GM12878 (cell line): ENCODE measurements around the gene UBE3D. TPM values are rescaled to one million over a fixed set of nuclear protein-coding genes. Genes with fewer than 3 reads are reported as not detected.

Source experiments
- ATAC-seq: fragments of 200-7000 bp; cut with Tn5 transposase; 3 replicates; pipeline ENCODE4 v1.9.1; 2020; ENCODE audit warnings: mild to moderate bottlenecking, moderate library complexity
- BruUV-seq: library from RNA; stranded (reverse); fragments of 400-500 nt; replicated peaks from 2 replicates; lab custom pipeline; 2021; lab: Mats Ljungman, UMichigan
- CTCF ChIA-PET: fragments of 300-600 bp; sonication (Branson Sonifier 250); formaldehyde crosslinking; extraction: SDS; loops from one replicate; lab custom pipeline; 2021; ENCODE audit warnings: inconsistent platforms; lab: Yijun Ruan, JAX
- POLR2A ChIA-PET: fragments of 350-600 bp; formaldehyde crosslinking; extraction: SDS; loops from one replicate; lab custom pipeline; 2021; ENCODE audit warnings: inconsistent platforms; lab: Charles Lee
- RAD21 ChIA-PET: fragments of 300-600 bp; sonication (Branson Sonifier 250); formaldehyde crosslinking; loops from one replicate; lab custom pipeline; 2023; ENCODE audit warnings: antibody characterized with exemption; ENCODE audit not compliant: unreplicated experiment; lab: Charles Lee
- SMC1A ChIA-PET: fragments of 300-600 bp; sonication (Branson Sonifier 250); formaldehyde crosslinking; loops from one replicate; lab custom pipeline; 2023; ENCODE audit not compliant: unreplicated experiment, uncharacterized antibody; lab: Charles Lee
- DNase-seq: peaks from one replicate; pipeline ENCODE4 v3.0.0-alpha.2; 2011; ENCODE audit warnings: low read depth, low spot score
- FAIRE-seq: peaks from 3 replicates; lab custom pipeline; 2011; peaks lifted over from hg19 to GRCh38; lab: Jason Lieb, UNC
- H2AFZ ChIP-seq: 2 replicates; pipeline ENCODE4 v1.6.0; 2011; ENCODE audit warnings: low read depth, low read length, control low read depth; ENCODE audit not compliant: control insufficient read depth
- H3K27ac ChIP-seq: 2 replicates; pipeline ENCODE4 v1.5.1; 2011; ENCODE audit warnings: control low read depth; ENCODE audit not compliant: control insufficient read depth, insufficient read depth
- H3K27me3 ChIP-seq, 2 experiments: replicated peaks in 1 of 2; 2 replicates each; pipeline versions ENCODE4 v1.6.0 to v1.6.1; 2011; ENCODE audit warnings: low read length in 1 of 2; ENCODE audit not compliant: control insufficient read depth in 2 of 2, insufficient read depth in 2 of 2
- H3K36me3 ChIP-seq, 2 experiments: 2 replicates each; pipeline ENCODE4 v1.5.1; 2011; ENCODE audit warnings: low read length in 1 of 2; ENCODE audit not compliant: control insufficient read depth in 2 of 2, insufficient read depth in 2 of 2
- H3K4me1 ChIP-seq: 2 replicates; pipeline ENCODE4 v1.6.1; 2011; ENCODE audit warnings: mild to moderate bottlenecking, low read length, moderate library complexity, mixed read lengths; ENCODE audit not compliant: control insufficient read depth, insufficient read depth
- H3K4me2 ChIP-seq: 2 replicates; pipeline ENCODE4 v1.6.0; 2011; ENCODE audit warnings: control low read depth; ENCODE audit not compliant: control insufficient read depth, insufficient read depth
- H3K4me3 ChIP-seq: fragments of 200-600 bp; sonication (generic); 2 replicates; pipeline ENCODE4 v1.5.1; 2016
- H3K79me2 ChIP-seq: 2 replicates; pipeline ENCODE4 v1.6.0; 2011; ENCODE audit warnings: low read length; ENCODE audit not compliant: control insufficient read depth, insufficient read depth
- H3K9ac ChIP-seq: 2 replicates; pipeline ENCODE4 v1.8.0; 2011; ENCODE audit warnings: low read length, control low read depth, mixed read lengths; ENCODE audit not compliant: control insufficient read depth, insufficient read depth
- H3K9me3 ChIP-seq: replicated peaks from 3 replicates; pipeline ENCODE4 v1.5.1; 2011; ENCODE audit warnings: mild to moderate bottlenecking, low read length; ENCODE audit not compliant: control insufficient read depth, insufficient read depth
- H4K20me1 ChIP-seq: 2 replicates; pipeline ENCODE4 v1.6.0; 2011; ENCODE audit not compliant: control insufficient read depth, insufficient read depth
- E2F4 ChIP-seq: IDR thresholded peaks from 2 replicates; pipeline ENCODE4 v1.6.1; 2012; ENCODE audit warnings: low read depth, low read length, improper control_type of control experiment
- HCFC1 ChIP-seq: fragments of 150-350 bp; IDR thresholded peaks from 2 replicates; pipeline ENCODE4 v1.6.1; 2014; ENCODE audit warnings: low read length
- HSF1 ChIP-seq: fragments of 150-350 bp; IDR thresholded peaks from 2 replicates; pipeline ENCODE4 v1.6.1; 2014; ENCODE audit warnings: mild to moderate bottlenecking, low read depth, low read length
- IKZF1 ChIP-seq: fragments of 450-650 bp; conservative IDR thresholded peaks from 2 replicates; pipeline ENCODE4 v1.6.1; 2017; ENCODE audit warnings: antibody characterized with exemption, mild to moderate bottlenecking
- JUND ChIP-seq: IDR thresholded peaks from 2 replicates; pipeline ENCODE4 v1.6.1; 2012; ENCODE audit warnings: low read depth, mild to moderate bottlenecking, low read length, improper control_type of control experiment, moderate library complexity
- MYB ChIP-seq: fragments of 150-350 bp; IDR thresholded peaks from 2 replicates; pipeline ENCODE4 v1.6.1; 2014; ENCODE audit warnings: mild to moderate bottlenecking, low read depth, low read length, borderline replicate concordance
- NRF1 ChIP-seq: conservative IDR thresholded peaks from 2 replicates; pipeline ENCODE4 v1.6.1; 2011; ENCODE audit warnings: mild to moderate bottlenecking, low read depth, low read length, improper control_type of control experiment
- RB1 ChIP-seq: fragments of 450-650 bp; formaldehyde crosslinking; IDR thresholded peaks from 2 replicates; pipeline ENCODE4 v1.6.1; 2017; ENCODE audit warnings: mild to moderate bottlenecking, borderline replicate concordance
- RCOR1 ChIP-seq: conservative IDR thresholded peaks from 2 replicates; pipeline ENCODE4 v1.6.1; 2012; ENCODE audit warnings: low read depth, low read length, improper control_type of control experiment
- RELA ChIP-seq: fragments of 450-650 bp; IDR thresholded peaks from 2 replicates; pipeline ENCODE4 v1.8.0; 2014; ENCODE audit warnings: borderline replicate concordance; ENCODE audit not compliant: partially characterized antibody
- SP1 ChIP-seq: IDR thresholded peaks from one replicate; pipeline ENCODE4 v1.6.1; 2011; ENCODE audit warnings: low read depth, low read length
- TBL1XR1 ChIP-seq: IDR thresholded peaks from 2 replicates; pipeline ENCODE4 v1.6.1; 2012; ENCODE audit warnings: low read depth, low read length, improper control_type of control experiment
- ZNF217 ChIP-seq: fragments of 450-650 bp; IDR thresholded peaks from 2 replicates; pipeline ENCODE4 v1.6.1; 2017; ENCODE audit warnings: antibody characterized with exemption, mild to moderate bottlenecking
- ZNF384 ChIP-seq: IDR thresholded peaks from 2 replicates; pipeline ENCODE4 v1.6.1; 2012; ENCODE audit warnings: low read depth, mild to moderate bottlenecking, low read length, improper control_type of control experiment, borderline replicate concordance
- WGBS: methylation state at CpG from one replicate; pipeline ENCODE4 v1.1.6; 2016; ENCODE audit warnings: low lambda C conversion rate; ENCODE audit not compliant: insufficient replicate concordance, insufficient coverage; ENCODE audit errors: missing lambda C conversion rate; 5-methylcytosine and 5-hydroxymethylcytosine counted together
- in situ Hi-C: fragments of 300-500 bp; cut with MboI; formaldehyde crosslinking; loops from 9 replicates; pipeline ENCODE4 v1.14.3; 2018; ENCODE audit warnings: mixed read lengths
- intact Hi-C: fragments of 100-400 bp; cut with micrococcal nuclease; formaldehyde crosslinking; loops from one replicate; pipeline ENCODE4 v1.14.2; 2022; ENCODE audit not compliant: unreplicated experiment
- polyA plus RNA-seq, 11 experiments: library from polyadenylated mRNA; depleted of rRNA in 4 of 11; unstranded in 6 of 11; stranded (reverse) in 5 of 11; fragments of >200 nt; fragmentation: Nextera tagmentation in 4 of 11; fragmentation: Illumina TruSeq in 1 of 11; extraction: Ambion mirVana in 4 of 11; extraction: Trizol in 1 of 11; gene quantifications; 1 replicate in 1 of 11; 2 replicates in 10 of 11; pipeline versions ENCODE4 v1.2.1 to v1.2.3, GENCODE V29; 2011 to 2016; ENCODE audit warnings: inconsistent platforms in 2 of 11, missing spikeins in 2 of 11, low read depth in 1 of 11
- total RNA-seq, 4 experiments: library from RNA; depleted of rRNA in 3 of 4; stranded (reverse); fragments of >200 nt in 3 of 4; fragmentation: Illumina TruSeq in 1 of 4; extraction: Trizol in 1 of 4; gene quantifications; 2 replicates each; pipeline versions ENCODE4 v1.2.1 to v1.2.3, GENCODE V29; 2013 to 2021

The UBE3D gene
- total and polyA plus RNA-seq, 10 of the 15 experiments (the other 5 are each of a cell fraction or from before 2014, with no cell fraction given): 4.3 to 9.0 (median 7.5) TPM

- BruUV-seq: no TSS peak
- DNase-seq (no peak), ATAC-seq (no peak), FAIRE-seq (no peak)
- POLR2A ChIA-PET: no interaction called here
- no peak for TF ChIP-seq MYB
- TF ChIP-seq ZNF384: no peak
- no peak for TF ChIP-seq NRF1
- Histone ChIP-seq H3K79me2 (peaks cover 25% of the 10 kb centered on the region), H2AFZ (no peak overlapping the region), H4K20me1 (no peaks in the 10 kb centered on the region), H3K4me2 (no peak overlapping the region), H3K27ac (no peak overlapping the region), H3K27me3 (no peaks in the 10 kb centered on the region), H3K9ac (no peak overlapping the region), H3K9me3 (peaks cover 3% of the 10 kb centered on the region; the same call in 1 of the 3 replicates), H3K4me3 (no peak overlapping the region), H3K4me1 (peaks cover 8% of the 10 kb centered on the region), H3K36me3 (no peaks in the 10 kb centered on the region)
- WGBS: 97% methylated on average over 2 of the region's 2 CpGs
- SMC1A ChIA-PET: interaction anchor here (1.2 to 10.4 kb wide), 6 partner anchors 9 to 441 kb away, joined by 3 to 277 read pairs (median 88); partner anchors contain the start of genes PGM3, PRSS35 and RWDD2A
- in situ Hi-C loops: no loop called here
- CTCF ChIA-PET: interaction anchor here (0.7 to 12.2 kb wide), 5 partner anchors 12 to 144 kb away, joined by 3 to 635 read pairs (median 5); no protein-coding TSS in a partner anchor
- intact Hi-C loops: no loop called here
- RAD21 ChIA-PET: interaction anchor here (2.2 kb wide), 1 partner anchor 14 kb away, joined by 9 read pairs; no protein-coding TSS in a partner anchor
Observed at GRCh38 chr6:83072726-83073125, 7.1 kb upstream of the UBE3D start.

- BruUV-seq: no TSS peak
- H4K20me1 ChIP-seq: no peaks in the 10 kb centered on the region
- peaks cover 3% of the 10 kb centered on the region; the same call in 1 of the 3 replicates for H3K9me3 ChIP-seq
- no peaks in the 10 kb centered on the region for H3K27me3 ChIP-seq
- ChIA-PET RAD21 (interaction anchor here (2.2 to 8.6 kb wide), 2 partner anchors 15 to 145 kb away, joined by 9 to 215 read pairs; no protein-coding TSS in a partner anchor), POLR2A (interaction anchor here (0.6 kb wide), 1 partner anchor 58 kb away, joined by 3 read pairs; no protein-coding TSS in a partner anchor), CTCF (interaction anchor here (1.0 to 12.2 kb wide), 7 partner anchors 13 to 442 kb away, joined by 3 to 635 read pairs (median 5); no protein-coding TSS in a partner anchor), SMC1A (interaction anchor here (0.6 to 10.4 kb wide), 8 partner anchors 10 to 442 kb away, joined by 3 to 277 read pairs (median 36); partner anchors contain the start of genes PGM3, PRSS35 and RWDD2A)
- DNase-seq: no peak
- WGBS: 100% methylated on average over 1 of the region's 1 CpG
- no peak for FAIRE-seq
- H3K27ac ChIP-seq: no peak overlapping the region
- H3K79me2 ChIP-seq: peaks cover 26% of the 10 kb centered on the region
- no peak overlapping the region for H3K9ac ChIP-seq
- no peak for ATAC-seq
- no peaks in the 10 kb centered on the region for H3K36me3 ChIP-seq
- intact Hi-C loops (loop anchor here (2.0 kb wide), 1 partner anchor 15 kb away; no protein-coding TSS in a partner anchor), in situ Hi-C loops (no loop called here)
- no peak overlapping the region for H2AFZ ChIP-seq
- H3K4me2 ChIP-seq: no peak overlapping the region; the same call in 1 of the 2 replicates
- H3K4me1 ChIP-seq: peaks cover 8% of the 10 kb centered on the region
- no peak overlapping the region for H3K4me3 ChIP-seq
- TF ChIP-seq HSF1: no peak
- no peak for TF ChIP-seq SP1
- TF ChIP-seq HCFC1: no peak
- no peak for TF ChIP-seq JUND
- TF ChIP-seq E2F4: no peak
- no peak for TF ChIP-seq RB1
- TF ChIP-seq TBL1XR1: no peak
- TF ChIP-seq RCOR1: no peak
- no peak for TF ChIP-seq ZNF217
- no peak for TF ChIP-seq RELA
- no peak for TF ChIP-seq IKZF1
Observed at GRCh38 chr6:83071707-83072106, 6.1 kb upstream of the UBE3D start.
